ENCODE measurements around the gene ASTE1. TPM values are rescaled to one million over a fixed set of nuclear protein-coding genes. Genes with fewer than 3 reads are reported as not detected.
"Not testable (repeated sequence)": the region's sequence is repeated elsewhere in the genome, so short reads cannot be mapped to it uniquely, and the experiment has no call there.

ASTE1 gene
- total RNA-seq: 4.2 and 4.8 TPM in 2 replicates

- DNase-seq (ENCODE audit: low read depth in 2 of 2): peak; percentile 62 to 81
Observed at GRCh38 chr3:131026321-131027151, at the start of gene ASTE1, which contains the start of gene NEK11. Gene ASTE1, minus strand, starts transcription at chr3:131026825. Its CDS starts 1,519 bp downstream, at chr3:131025306. Gene NEK11, plus strand, starts transcription at chr3:131026877. Its CDS starts 2,832 bp downstream, at chr3:131029709.

- no peak for DNase-seq (ENCODE audit: low read depth in 2 of 2)
Observed at GRCh38 chr3:131075632-131076328, 49.2 kb upstream of the ASTE1 start.

- peak; percentile 5 to 23 for DNase-seq (ENCODE audit: low read depth in 2 of 2)
Observed at GRCh38 chr3:131072845-131073244, 46.2 kb upstream of the ASTE1 start.

GRCh38 chr3:131072099-131072559 is 45.5 kb upstream of the ASTE1 start:
- peak in 1 of 2 donors; percentile 45 for DNase-seq (ENCODE audit: low read depth in 2 of 2)

DNA sequence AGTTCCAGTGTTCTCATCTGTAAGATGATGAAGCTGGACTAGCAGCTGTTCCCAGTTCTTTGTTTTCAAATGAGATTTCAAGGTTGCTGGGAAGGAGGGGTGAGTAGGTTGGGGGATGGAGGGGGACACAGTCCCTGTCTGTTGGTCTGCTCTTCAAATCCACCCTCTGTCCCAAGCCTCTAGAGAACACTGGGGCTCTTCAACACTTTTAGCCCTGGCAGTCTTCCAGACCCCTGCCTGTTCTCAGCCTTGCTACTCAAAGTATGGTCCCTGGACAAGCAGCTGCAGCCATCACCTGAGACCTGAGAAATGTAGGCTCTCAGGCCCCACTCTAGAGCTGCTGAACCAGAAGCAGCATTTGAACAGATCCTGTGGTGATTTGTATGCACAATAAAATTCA is 41.4 kb upstream of the ASTE1 start:
- no peak for DNase-seq (ENCODE audit: low read depth in 2 of 2)

DNA sequence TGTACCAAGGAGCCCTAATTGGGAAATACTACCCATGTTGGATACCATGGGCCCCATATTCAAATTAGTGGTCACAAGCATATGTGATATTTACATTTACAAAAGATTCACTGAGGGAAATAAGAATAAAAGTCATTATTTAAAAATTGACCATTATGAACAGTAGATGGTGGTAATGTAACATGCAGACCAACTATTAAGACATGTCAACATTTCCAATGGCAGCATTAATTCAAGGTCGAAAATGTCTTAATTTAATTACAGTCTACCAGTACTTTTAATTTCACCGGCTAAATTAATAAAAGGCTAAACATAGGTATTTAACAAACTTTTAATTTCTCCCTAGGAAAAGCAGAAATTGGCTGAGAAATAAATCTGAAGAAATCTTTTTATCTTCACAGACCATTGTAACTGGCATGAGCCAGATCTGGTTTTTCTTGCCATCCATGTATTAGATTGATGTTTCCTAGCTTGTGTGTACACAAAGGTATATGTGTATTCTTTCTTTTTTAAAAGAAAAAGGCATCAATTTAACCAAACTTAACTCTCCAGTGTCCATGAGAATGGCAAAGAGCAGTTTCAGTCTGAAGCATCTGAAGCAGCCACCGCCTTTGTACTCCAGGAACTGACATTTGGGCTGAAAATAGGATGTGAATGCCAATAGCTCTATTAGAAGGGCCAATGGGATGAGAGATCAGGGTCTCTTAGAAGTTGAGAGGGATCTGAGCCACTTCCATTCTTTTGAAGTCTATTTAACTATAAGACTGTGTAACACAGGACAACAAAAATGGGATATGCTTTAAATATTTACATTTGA is 26.6 kb upstream of the ASTE1 start:
- peak in 1 of 2 donors; percentile 7 for DNase-seq (ENCODE audit: low read depth in 2 of 2)

- no peak for DNase-seq (ENCODE audit: low read depth in 2 of 2)
Observed at GRCh38 chr3:131050001-131050400, 23.4 kb upstream of the ASTE1 start.

GRCh38 chr3:131048030-131048429 is 21.4 kb upstream of the ASTE1 start:
- DNase-seq (ENCODE audit: low read depth in 2 of 2): no peak

- no peak for DNase-seq (ENCODE audit: low read depth in 2 of 2)
Observed at GRCh38 chr3:131047582-131047981, 21.0 kb upstream of the ASTE1 start.

- DNase-seq (ENCODE audit: low read depth in 2 of 2): not testable (repeated sequence)
Observed at GRCh38 chr3:131042271-131042985, 15.8 kb upstream of the ASTE1 start.

GRCh38 chr3:131038326-131038725 is 11.7 kb upstream of the ASTE1 start:
- DNase-seq (ENCODE audit: low read depth in 2 of 2): no peak

GRCh38 chr3:131036986-131037385 is 10.4 kb upstream of the ASTE1 start:
- no peak for DNase-seq (ENCODE audit: low read depth in 2 of 2)

GRCh38 chr3:131036200-131036816 is 9.7 kb upstream of the ASTE1 start:
- peak in 1 of 2 donors; percentile 2 for DNase-seq (ENCODE audit: low read depth in 2 of 2)

DNA sequence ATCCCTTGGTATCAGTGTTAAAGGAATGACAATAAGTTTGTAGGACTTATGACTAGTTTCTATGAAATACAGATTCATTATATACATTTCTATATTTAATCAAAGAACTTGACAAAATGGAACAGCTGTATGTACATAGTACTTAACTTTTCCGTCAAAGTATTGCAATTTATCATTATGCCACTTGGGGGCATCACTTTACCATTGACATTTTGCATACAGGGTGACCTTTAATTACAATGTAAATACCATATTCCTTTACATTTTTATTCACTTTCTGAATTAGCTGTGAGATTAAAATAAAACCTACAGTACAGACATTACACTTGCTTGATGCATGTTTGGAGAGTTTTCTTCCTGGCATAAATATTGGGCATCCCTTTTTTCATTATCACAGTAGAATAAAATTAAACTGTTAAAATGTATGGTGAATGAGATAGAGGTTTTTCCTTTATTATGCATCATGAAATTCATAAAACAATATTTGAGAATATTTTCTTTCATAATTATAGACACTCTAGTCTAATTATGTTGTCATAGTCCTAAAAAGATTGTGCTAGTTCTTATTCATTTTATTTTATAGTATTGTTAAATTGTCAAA is 7.0 kb upstream of the ASTE1 start:
- DNase-seq (ENCODE audit: low read depth in 2 of 2): peak in 1 of 2 donors; percentile 44

GRCh38 chr3:131031660-131032059 is 5.0 kb upstream of the ASTE1 start:
- DNase-seq (ENCODE audit: low read depth in 2 of 2): no peak

DNA sequence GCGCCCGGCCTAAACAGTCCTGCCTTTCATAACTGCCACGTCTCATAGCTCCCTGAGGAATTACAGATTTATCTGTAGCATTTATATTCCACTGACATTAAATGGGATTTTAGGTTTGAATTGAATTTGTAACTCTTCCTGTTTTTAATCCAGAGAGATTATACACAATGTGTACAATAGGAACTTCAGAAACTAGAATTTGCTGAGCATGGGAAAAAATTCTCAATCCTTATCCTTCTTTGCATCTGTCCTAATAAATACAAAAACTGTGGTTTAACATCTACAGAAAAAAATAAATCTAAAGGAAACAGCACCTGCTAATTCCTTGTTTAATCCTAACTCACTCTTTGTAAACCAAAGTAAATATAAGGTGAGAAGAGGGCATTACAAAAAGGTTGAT is 2.2 kb upstream of the ASTE1 start:
- DNase-seq (ENCODE audit: low read depth in 2 of 2): no peak

- no peak for DNase-seq (ENCODE audit: low read depth in 2 of 2)
Observed at GRCh38 chr3:131025539-131025938, 1.1 kb downstream of the ASTE1 start.

GRCh38 chr3:131020122-131020693 is 6.4 kb downstream of the ASTE1 start:
- no peak for DNase-seq (ENCODE audit: low read depth in 2 of 2)

GRCh38 chr3:131018970-131019369 is 7.7 kb downstream of the ASTE1 start:
- DNase-seq (ENCODE audit: low read depth in 2 of 2): no peak

GRCh38 chr3:131009698-131010097 is 16.9 kb downstream of the ASTE1 start:
- DNase-seq (ENCODE audit: low read depth in 2 of 2): no peak
